Mesothelial cell of epicardium (in vitro differentiated cells): ENCODE data around the gene SLC35D2. TPM values are rescaled to one million over a fixed set of nuclear protein-coding genes. Genes with fewer than 3 reads are reported as not detected.

Experiments used
- DNase-seq, 2 experiments: peaks; one replicate each; pipeline ENCODE4 v3.0.0; 2021; ENCODE audit warnings: low spot score in 2 of 2; ENCODE audit not compliant: unreplicated experiment in 2 of 2
- H3K27ac Mint-ChIP-seq: 2 replicates; pipeline ENCODE4 v1.8.0; 2021; ENCODE audit warnings: mixed read lengths
- H3K27me3 Mint-ChIP-seq: 2 replicates; pipeline ENCODE4 v1.8.0; 2021; ENCODE audit warnings: low read depth, mixed read lengths
- H3K36me3 Mint-ChIP-seq: 2 replicates; pipeline ENCODE4 v1.8.0; 2021; ENCODE audit warnings: mixed read lengths
- H3K4me1 Mint-ChIP-seq: 2 replicates; pipeline ENCODE4 v1.8.0; 2021; ENCODE audit warnings: mixed read lengths
- H3K4me3 Mint-ChIP-seq: 2 replicates; pipeline ENCODE4 v1.8.0; 2021; ENCODE audit warnings: mild to moderate bottlenecking, moderate library complexity, mixed read lengths
- H3K9me3 Mint-ChIP-seq: 2 replicates; pipeline ENCODE4 v1.8.0; 2021; ENCODE audit warnings: mixed read lengths
- CTCF ChIP-seq: fragments of 200-600 bp; sonication (generic); IDR thresholded peaks from one replicate; pipeline ENCODE4 v1.5.0; 2021; ENCODE audit warnings: antibody characterized with exemption; ENCODE audit not compliant: unreplicated experiment
- total RNA-seq: library from RNA; stranded (reverse); gene quantifications from 3 replicates; pipeline ENCODE4 v1.2.1, GENCODE V29; 2021

The SLC35D2 gene
- total RNA-seq, result 21.0 to 22.2 TPM (median 22.0 TPM) in 3 replicates

GRCh38 chr9:96383165-96383942, at the start of gene SLC35D2:
Gene SLC35D2, minus strand, starts transcription at chr9:96383711. Its CDS starts 77 bp downstream, at chr9:96383634.
- Mint-ChIP-seq H3K4me1 (peaks cover 10% of the 10 kb centered on the region), H3K4me3 (peak within 1 kb of the TSS; percentile 78), H3K9me3 (no peaks in the 10 kb centered on the region), H3K36me3 (peaks cover 6% of the 10 kb centered on the region), H3K27ac (peak within 1 kb of the TSS; percentile 79), H3K27me3 (no peaks in the 10 kb centered on the region)
- TF ChIP-seq CTCF, result no peak
- peak; percentile 29 to 53 for DNase-seq

GRCh38 chr9:96430377-96430776, 46.9 kb upstream of the SLC35D2 start:
- TF ChIP-seq CTCF, result no peak
- H3K27ac Mint-ChIP-seq, result no peak overlapping the region
- no peak overlapping the region for H3K4me3 Mint-ChIP-seq
- no peaks in the 10 kb centered on the region for H3K4me1 Mint-ChIP-seq
- H3K36me3 Mint-ChIP-seq, result no peaks in the 10 kb centered on the region
- H3K27me3 Mint-ChIP-seq, result no peaks in the 10 kb centered on the region
- no peaks in the 10 kb centered on the region for H3K9me3 Mint-ChIP-seq
- DNase-seq, result no peak

GRCh38 chr9:96429732-96430131, 46.2 kb upstream of the SLC35D2 start:
- no peak for TF ChIP-seq CTCF
- no peaks in the 10 kb centered on the region for H3K27me3 Mint-ChIP-seq

GRCh38 chr9:96425500-96426169, 42.1 kb upstream of the SLC35D2 start:
- no peak for DNase-seq
- H3K4me3 Mint-ChIP-seq, result no peak overlapping the region
- H3K27ac Mint-ChIP-seq, result no peak overlapping the region
- peaks cover 17% of the 10 kb centered on the region for H3K4me1 Mint-ChIP-seq
- H3K36me3 Mint-ChIP-seq, result no peaks in the 10 kb centered on the region
- no peak for TF ChIP-seq CTCF
- no peaks in the 10 kb centered on the region for H3K27me3 Mint-ChIP-seq
- no peaks in the 10 kb centered on the region for H3K9me3 Mint-ChIP-seq

More at GRCh38 chr9:96429732-96430131, 46.2 kb upstream of the SLC35D2 start:
- no peak overlapping the region for H3K27ac Mint-ChIP-seq
- no peak overlapping the region for H3K4me3 Mint-ChIP-seq
- H3K9me3 Mint-ChIP-seq, result no peaks in the 10 kb centered on the region
- H3K4me1 Mint-ChIP-seq, result no peaks in the 10 kb centered on the region
- H3K36me3 Mint-ChIP-seq, result no peaks in the 10 kb centered on the region
- DNase-seq, result no peak

- H3K4me3 Mint-ChIP-seq, result no peak overlapping the region
- H3K36me3 Mint-ChIP-seq, result no peaks in the 10 kb centered on the region
- no peaks in the 10 kb centered on the region for H3K27me3 Mint-ChIP-seq
- H3K9me3 Mint-ChIP-seq, result no peaks in the 10 kb centered on the region
- TF ChIP-seq CTCF, result no peak
- H3K27ac Mint-ChIP-seq, result peak overlapping the region; percentile 49
- H3K4me1 Mint-ChIP-seq, result peaks cover 31% of the 10 kb centered on the region
- no peak for DNase-seq
These were observed 40.5 kb upstream of the SLC35D2 start for GRCh38 chr9:96423985-96424336.
